GM20000 (cell line): ENCODE results near the gene ILDR1.

Experiments
- DNase-seq: peaks from one replicate; pipeline ENCODE4 v3.0.0; 2012; ENCODE audit warnings: low spot score
- CTCF ChIP-seq: IDR thresholded peaks from 2 replicates; pipeline ENCODE4 v1.5.1; 2012; ENCODE audit warnings: mild to moderate bottlenecking, control low read depth; ENCODE audit errors: extremely low read depth, missing control alignments

Gene ILDR1

DNA sequence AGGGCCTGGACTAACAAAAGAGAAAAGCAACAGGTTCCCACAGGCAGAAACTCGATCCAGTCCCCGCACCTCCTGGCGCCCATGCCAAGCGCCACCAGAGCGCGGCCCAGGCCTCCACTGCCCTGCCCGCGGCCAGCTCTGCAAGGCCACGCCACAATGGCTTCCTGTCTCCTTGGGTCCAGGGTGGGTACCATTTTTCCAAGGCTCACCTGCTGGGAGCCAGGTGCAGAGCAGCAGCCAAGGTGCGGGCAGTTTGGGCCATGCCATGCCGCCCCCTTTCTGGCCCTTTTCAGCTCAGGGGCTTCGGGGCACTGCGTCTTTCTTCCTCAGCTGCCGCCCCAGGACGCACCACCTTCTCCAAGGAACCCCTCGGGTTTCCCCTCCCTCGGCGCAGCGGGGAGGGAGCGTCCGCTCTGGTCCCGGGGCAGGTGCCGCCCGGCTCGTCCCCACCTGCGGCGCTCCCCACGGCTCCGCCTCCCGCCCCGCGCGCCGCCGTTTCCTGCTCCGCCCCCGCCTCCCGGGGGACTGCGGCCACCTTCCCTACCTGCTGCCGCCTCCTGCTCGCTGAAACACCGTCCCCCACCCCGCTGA lies at the start of gene ILDR1:
Gene ILDR1 (minus strand): TSS at position 437 of the 591 bp plus-strand sequence. CDS start 170 bp downstream, at position 267.
- TF ChIP-seq CTCF = no peak
- DNase-seq = peak; percentile 76

- TF ChIP-seq CTCF = no peak
- no peak for DNase-seq
Measured at GRCh38 chr3:122067588-122068240, 45.7 kb upstream of the ILDR1 start.

DNA sequence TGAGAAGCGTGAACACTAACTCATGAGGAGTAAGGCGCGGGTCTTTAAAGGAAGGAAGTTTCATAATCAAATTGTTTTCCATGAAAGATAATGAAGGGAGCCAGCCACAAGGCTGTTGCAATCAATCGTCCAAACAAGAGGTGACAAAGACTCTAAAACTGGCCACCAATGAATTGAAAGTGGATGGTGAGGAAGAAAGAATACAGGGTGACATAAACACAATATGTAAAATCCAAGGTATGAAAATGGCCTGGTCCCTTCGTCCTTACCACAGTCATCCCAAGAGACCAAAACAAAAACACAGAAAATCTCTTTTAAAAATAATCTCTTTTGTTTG lies 45.1 kb upstream of the ILDR1 start:
- no peak for TF ChIP-seq CTCF
- DNase-seq = no peak

DNA sequence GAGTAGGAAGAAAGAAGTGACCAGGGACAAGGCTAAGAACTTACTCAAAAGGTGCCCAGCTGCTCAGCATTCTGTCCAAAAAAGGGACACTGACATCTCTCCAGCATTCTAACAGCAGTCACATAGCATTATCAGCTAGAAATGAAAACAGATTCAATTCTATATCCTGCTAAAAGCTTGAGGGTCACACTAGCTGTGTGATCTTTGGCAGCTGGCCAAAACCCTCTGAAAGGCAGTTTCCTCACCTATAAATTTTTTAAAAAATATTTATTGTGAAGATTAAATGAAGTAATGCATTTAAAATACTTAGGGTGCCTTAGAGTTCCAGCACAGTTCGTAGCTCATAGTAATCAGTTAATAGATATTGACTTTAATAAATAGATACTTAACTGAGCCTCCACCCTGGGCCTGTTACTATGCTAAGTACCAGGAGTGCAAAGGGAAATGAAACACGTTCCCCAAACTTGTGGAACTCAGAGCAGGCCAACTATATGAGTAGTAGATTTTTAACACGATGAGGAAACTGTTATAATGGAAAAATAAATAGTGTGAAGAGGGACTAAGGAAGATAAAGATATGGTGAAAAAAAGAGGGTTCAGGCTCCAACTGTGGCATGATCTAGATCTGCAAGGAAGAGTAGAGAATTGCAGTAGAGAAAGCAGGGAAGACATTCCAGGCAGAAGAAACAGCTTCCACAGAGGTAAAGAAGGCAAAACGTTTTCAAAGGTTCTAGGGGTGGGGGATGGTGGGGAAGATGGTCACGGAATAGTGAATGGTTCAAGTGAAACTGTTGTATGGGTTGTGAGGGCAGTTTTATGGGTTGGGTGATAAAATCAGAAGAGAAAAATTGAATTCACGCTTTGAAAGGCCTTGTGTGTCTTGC lies 44.5 kb upstream of the ILDR1 start:
- no peak for TF ChIP-seq CTCF
- DNase-seq = no peak

DNA sequence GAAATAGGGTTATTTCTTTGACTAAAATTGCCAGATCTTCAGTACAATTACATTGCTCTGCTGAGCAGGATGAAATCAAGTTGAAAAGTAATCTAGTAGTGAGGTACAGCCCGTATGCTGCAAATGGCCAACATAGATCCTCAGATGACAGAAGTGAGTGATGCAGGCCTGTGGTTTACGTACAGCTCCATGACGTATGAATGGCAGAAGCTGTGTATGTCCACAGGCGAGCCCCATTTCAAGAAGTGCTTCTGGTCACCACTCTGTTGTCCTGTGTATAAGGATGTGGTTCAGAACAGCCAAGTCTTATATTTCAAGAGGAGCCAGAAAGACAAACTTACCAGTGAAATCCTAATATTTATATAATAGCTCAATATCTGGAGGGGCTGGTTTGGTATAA lies 42.3 kb upstream of the ILDR1 start:
- TF ChIP-seq CTCF = no peak
- DNase-seq = no peak

- no peak for TF ChIP-seq CTCF
- no peak for DNase-seq
Measured at GRCh38 chr3:122063908-122064307, 41.9 kb upstream of the ILDR1 start.
